ENCODE data around the gene TMEM263. TPM values are rescaled to one million over a fixed set of nuclear protein-coding genes. Genes with fewer than 3 reads are reported as not detected.

The TMEM263 gene
- total RNA-seq, 1 donor from 2014 or later, result 19.6 TPM

DNA sequence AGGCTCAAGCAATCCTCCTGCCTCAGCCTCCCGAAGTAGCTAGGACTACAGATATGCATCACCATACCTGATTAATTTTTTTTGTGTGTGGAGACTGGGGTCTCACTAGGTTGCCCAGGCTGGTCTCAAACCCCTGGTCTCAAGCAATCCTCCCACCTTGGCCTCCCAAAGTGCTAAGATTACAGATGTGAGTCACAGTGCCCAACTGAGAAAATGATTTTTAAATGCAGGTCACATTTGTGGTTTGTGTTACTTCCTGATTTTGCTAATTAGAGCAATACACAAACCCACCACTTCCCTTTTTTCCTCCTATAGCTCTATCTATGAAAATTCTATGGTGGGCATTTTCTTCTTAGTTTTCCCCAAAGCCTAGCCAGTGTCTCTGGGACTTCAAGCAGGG, 45.5 kb upstream of the TMEM263 start:
- no peak for TF ChIP-seq POLR2AphosphoS5 (IDR thresholded peaks at IDR 0.05; ENCODE audit: insufficient read depth in 1 of 2, low read depth in 1 of 2)
- TF ChIP-seq, protein P1, sequence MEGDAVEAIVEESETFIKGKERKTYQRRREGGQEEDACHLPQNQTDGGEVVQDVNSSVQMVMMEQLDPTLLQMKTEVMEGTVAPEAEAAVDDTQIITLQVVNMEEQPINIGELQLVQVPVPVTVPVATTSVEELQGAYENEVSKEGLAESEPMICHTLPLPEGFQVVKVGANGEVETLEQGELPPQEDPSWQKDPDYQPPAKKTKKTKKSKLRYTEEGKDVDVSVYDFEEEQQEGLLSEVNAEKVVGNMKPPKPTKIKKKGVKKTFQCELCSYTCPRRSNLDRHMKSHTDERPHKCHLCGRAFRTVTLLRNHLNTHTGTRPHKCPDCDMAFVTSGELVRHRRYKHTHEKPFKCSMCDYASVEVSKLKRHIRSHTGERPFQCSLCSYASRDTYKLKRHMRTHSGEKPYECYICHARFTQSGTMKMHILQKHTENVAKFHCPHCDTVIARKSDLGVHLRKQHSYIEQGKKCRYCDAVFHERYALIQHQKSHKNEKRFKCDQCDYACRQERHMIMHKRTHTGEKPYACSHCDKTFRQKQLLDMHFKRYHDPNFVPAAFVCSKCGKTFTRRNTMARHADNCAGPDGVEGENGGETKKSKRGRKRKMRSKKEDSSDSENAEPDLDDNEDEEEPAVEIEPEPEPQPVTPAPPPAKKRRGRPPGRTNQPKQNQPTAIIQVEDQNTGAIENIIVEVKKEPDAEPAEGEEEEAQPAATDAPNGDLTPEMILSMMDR (IDR thresholded peaks at IDR 0.05), result no peak
- TF ChIP-seq POLR2A (IDR thresholded peaks at IDR 0.05), result no peak
- DNase-seq (ENCODE audit: extremely low spot score in 2 of 2), result no peak
- Histone ChIP-seq H3K4me1 (no peaks in the 10 kb centered on the region), H3K27me3 (no peaks in the 10 kb centered on the region), H3K4me3 (no peak overlapping the region), H3K9me3 (no peaks in the 10 kb centered on the region), H3K36me3 (no peaks in the 10 kb centered on the region), H3K27ac (no peak overlapping the region)
- intact Hi-C loops (cut with DNase I), result no loop called here

DNA sequence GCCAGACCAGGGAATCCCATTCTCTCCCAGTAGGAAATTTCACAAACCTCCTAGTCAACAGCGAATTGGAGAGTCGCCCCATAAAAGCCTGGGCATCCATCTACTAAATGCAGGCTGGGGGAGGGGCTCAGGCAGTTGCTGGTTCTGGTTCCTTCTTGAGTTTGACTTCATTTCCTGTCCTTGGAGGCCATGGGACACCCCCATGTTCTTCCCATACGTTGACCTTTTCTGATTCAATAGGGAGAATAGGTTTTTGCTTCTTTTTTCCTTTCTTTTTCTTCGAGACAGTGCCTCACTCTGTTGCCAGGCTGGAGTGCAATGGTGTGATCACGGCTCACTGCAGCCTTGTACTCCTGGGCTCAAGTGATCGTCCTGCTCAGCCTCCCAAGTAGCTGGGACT, 44.1 kb upstream of the TMEM263 start:
- Histone ChIP-seq H3K4me3 (no peak overlapping the region), H3K27me3 (no peaks in the 10 kb centered on the region), H3K27ac (no peak overlapping the region), H3K36me3 (no peaks in the 10 kb centered on the region), H3K9me3 (no peaks in the 10 kb centered on the region), H3K4me1 (no peaks in the 10 kb centered on the region)
- no peak for DNase-seq (ENCODE audit: extremely low spot score in 2 of 2)
- TF ChIP-seq POLR2AphosphoS5 (IDR thresholded peaks at IDR 0.05; ENCODE audit: insufficient read depth in 1 of 2, low read depth in 1 of 2) (no peak), POLR2A (IDR thresholded peaks at IDR 0.05) (no peak)
- TF ChIP-seq, protein P1 (IDR thresholded peaks at IDR 0.05), result no peak
- intact Hi-C loops (cut with DNase I), result no loop called here

DNA sequence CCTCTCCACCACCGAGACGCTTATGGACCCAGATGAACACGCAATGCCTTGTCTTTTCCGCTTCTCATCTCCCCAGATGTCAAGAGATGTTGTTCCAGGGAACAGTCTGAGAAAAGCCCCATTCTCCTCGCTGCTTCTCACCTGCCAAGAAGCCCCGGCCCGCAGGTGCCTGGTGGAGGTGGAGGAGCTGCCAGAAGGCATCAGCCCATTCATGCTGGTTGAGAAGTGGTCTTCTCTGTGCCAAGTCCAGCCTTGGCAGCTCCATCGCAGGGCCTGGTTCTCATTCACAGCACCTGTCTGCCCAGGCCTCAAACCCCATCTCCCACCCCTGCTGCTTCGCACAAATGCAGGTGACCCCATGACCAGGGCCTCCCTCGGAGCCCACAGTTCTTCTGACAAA, 42.3 kb upstream of the TMEM263 start:
- H3K4me1 ChIP-seq, result no peaks in the 10 kb centered on the region
- no peaks in the 10 kb centered on the region for H3K36me3 ChIP-seq
- no peak for DNase-seq (ENCODE audit: extremely low spot score in 2 of 2)
- no peaks in the 10 kb centered on the region for H3K27me3 ChIP-seq
- intact Hi-C loops (cut with DNase I), result no loop called here
- no peaks in the 10 kb centered on the region for H3K9me3 ChIP-seq
- TF ChIP-seq, protein P1 (IDR thresholded peaks at IDR 0.05), result no peak
- TF ChIP-seq POLR2A (IDR thresholded peaks at IDR 0.05), result no peak
- no peak for TF ChIP-seq POLR2AphosphoS5 (IDR thresholded peaks at IDR 0.05; ENCODE audit: insufficient read depth in 1 of 2, low read depth in 1 of 2)
- H3K27ac ChIP-seq, result no peak overlapping the region
- no peak overlapping the region for H3K4me3 ChIP-seq

DNA sequence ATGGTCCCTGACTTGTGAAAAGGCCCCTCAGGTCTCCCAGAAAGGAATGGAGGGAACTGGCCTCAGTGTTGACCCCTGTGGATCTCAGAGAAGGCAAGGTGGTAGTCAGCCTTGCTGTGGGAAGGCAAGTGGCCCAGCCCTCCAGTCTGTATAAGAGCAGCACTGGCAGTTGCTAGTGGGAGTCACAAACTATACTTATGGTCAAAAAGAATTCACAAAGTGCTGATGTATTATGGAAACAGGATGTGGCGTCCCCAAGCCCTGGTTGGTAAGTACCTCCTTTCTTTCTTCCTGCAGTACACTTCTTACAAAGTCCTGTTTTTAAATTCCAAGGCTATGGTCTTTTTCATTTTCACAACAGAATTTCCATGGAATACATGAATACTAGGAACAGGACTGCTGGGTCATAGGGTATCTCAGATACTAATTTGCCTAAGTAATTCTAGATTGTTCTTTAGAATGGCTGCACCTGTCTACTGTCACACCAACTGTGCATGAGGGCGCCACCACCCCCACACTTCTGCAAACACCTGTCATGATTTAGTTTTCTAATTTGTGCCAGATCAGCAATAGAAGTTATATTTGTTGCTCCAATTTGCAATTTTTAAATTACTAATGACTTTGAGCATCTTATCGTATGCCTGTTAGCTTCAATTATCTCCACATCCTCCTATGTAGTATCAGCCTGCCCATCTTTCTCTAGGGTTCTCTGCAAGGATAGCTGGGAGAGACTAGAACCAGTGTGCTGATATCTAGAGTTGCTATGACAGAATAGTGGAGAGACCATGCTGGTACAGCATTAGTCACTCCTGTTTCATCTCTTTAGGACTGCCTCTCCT, 40.7 kb upstream of the TMEM263 start:
- no peaks in the 10 kb centered on the region for H3K27me3 ChIP-seq
- intact Hi-C loops (cut with DNase I), result no loop called here
- H3K4me1 ChIP-seq, result no peaks in the 10 kb centered on the region
- H3K4me3 ChIP-seq, result no peak overlapping the region
- DNase-seq (ENCODE audit: extremely low spot score in 2 of 2), result no peak
- no peak overlapping the region for H3K27ac ChIP-seq
- no peaks in the 10 kb centered on the region for H3K36me3 ChIP-seq
- no peaks in the 10 kb centered on the region for H3K9me3 ChIP-seq
- TF ChIP-seq POLR2AphosphoS5 (IDR thresholded peaks at IDR 0.05; ENCODE audit: insufficient read depth in 1 of 2, low read depth in 1 of 2) (no peak), POLR2A (IDR thresholded peaks at IDR 0.05) (no peak)
- TF ChIP-seq, protein P1 (IDR thresholded peaks at IDR 0.05), result no peak

DNA sequence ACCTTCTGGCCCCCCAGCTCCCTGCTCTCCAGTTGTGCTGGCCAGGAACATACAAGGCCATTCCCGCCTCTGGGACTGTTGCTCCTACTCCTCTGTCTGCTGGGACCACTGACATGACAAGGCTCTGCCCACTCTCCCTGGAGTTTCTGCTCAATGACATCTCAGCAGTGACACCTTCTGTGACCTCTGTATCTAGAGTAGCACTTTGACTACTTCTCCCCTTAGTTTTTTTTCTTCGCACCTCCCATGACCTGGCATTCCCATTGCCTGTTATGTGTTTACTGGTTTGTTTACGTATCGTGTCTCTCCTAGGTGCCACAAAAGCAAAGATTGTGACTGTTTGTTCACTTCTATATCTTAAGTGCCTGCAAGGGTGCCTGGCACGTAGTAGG, 40.1 kb upstream of the TMEM263 start:
- TF ChIP-seq, protein P1 (IDR thresholded peaks at IDR 0.05), result no peak
- TF ChIP-seq POLR2A (IDR thresholded peaks at IDR 0.05), result no peak
- Histone ChIP-seq H3K4me1 (no peaks in the 10 kb centered on the region), H3K27me3 (no peaks in the 10 kb centered on the region), H3K4me3 (no peak overlapping the region), H3K9me3 (no peaks in the 10 kb centered on the region), H3K27ac (no peak overlapping the region), H3K36me3 (no peaks in the 10 kb centered on the region)
- intact Hi-C loops (cut with DNase I), result no loop called here
- DNase-seq (ENCODE audit: extremely low spot score in 2 of 2), result no peak

Data from vagina (tissue), 2 donors.